HG03097 (cell line): ENCODE results near the gene COPS2.
"Not testable (repeated sequence)": the region's sequence is repeated elsewhere in the genome, so short reads cannot be mapped to it uniquely, and the experiment has no call there.

Experiments
- ATAC-seq: cut with Tn5 transposase; IDR thresholded peaks from one replicate; pipeline ENCODE4 v1.9.1; 2021; ENCODE audit not compliant: unreplicated experiment, low FRiP score

Gene COPS2

DNA sequence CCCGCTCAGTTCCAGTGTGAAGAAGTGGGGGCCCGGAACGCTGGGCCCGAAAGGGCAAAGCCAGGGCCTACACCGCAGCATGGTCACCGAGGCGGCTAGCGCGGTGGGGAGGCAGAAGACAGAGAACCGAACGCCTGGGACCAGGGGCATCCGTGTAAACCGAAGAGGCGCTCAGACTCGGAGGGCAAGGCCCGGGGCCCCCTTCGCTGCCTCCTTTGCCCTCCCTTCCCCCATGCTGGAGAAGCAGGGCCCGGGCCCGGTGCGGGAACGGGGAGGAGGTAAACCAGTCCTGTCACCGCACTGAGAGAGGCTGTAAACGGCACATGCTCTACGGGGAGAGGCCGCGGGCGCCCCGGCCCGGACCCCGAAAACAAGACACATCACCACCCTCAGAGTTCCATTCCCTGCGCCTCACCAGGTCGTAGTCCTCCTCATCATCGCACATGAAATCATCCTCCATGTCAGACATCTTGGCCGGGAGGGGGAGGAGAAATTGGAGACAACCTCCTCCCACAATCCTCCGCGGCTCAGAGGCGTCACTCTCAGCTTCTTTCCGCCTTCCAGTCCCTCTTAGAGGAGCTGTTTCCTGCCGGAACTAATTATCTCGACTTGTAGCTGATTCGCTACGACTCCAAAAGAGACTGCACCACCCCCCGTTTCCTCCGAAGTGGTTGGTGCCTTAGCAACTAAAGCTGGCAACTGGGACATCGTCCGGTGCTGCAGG lies at the start of gene COPS2:
Gene COPS2 (minus strand): TSS at position 490 of the 724 bp plus-strand sequence. CDS start 21 bp downstream, at position 469.
- ATAC-seq: peak; percentile 87

DNA sequence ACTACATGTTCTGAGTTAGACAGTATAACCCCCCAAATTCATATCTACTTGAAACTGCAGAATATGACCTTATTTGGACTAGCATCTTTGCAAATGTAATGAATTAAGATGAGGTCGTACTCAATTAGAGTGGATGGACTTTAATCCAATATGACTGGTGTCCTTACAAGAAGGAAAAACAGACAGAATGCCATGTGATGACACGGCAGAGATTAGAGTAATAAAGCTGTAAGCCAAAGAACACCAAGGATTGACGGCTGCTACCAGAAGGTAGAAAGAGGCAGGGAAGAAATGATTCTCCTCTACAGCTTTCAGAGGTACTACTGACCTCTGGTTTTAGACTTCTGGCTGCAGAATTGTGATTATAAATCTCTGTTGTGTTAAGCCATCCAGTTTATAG lies 44.9 kb upstream of the COPS2 start:
- no peak for ATAC-seq

DNA sequence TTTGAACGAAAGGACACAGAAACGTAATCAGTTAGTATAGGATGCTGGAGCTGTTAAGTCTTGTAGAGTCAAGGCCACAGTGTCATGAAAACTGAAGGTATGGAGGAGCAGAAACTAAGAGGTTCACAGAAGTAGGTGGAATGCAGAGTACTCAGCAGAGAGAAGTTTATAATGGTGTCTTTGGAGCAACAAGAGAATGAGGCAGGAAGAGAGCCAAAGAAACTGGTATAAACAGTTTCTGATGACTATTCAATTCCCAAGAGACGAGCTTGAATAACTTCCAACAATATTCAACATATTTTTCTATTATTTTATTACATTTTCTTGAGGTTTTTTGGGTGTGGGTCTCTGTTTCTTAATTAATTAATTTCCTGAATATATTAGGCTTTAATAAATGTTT lies 44.3 kb upstream of the COPS2 start:
- no peak for ATAC-seq

DNA sequence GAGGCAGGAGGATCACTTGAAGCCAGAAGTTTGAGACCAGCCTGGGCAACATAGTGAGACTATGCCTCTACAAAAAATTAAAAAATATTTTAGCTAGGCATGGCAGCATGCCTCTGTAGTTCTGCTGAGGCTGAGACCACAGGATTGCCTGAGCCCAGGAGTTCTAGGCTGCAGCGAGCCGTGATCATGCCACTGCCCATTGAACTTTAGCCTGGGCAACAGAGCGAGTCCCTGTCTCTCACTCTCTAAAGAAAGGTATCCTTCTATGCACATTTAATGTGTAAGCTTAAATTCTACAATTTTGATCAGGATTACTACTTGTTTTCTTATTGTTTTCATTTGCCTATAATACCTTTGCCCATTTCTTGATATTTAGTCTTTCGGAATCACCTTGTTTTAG lies 41.5 kb upstream of the COPS2 start:
- ATAC-seq: no peak

DNA sequence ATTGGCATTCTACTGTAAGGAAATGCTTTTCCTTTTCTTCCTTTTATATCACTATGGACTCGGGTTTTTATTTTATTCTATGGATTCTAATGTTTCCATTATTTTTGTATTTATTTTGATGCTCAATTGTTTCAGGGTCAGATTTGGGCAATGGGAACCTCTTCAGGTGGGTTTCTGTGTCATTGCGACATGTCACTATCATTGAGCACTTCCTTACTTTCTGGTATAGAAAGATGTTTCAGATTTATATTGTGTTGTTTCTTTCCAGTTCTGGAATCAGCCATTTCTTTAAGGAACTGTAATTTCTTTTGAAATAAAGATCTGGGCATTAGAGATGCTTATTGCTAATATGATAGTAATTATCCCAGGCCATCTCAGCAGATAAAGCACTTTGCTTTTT lies 36.5 kb upstream of the COPS2 start:
- ATAC-seq: no peak

DNA sequence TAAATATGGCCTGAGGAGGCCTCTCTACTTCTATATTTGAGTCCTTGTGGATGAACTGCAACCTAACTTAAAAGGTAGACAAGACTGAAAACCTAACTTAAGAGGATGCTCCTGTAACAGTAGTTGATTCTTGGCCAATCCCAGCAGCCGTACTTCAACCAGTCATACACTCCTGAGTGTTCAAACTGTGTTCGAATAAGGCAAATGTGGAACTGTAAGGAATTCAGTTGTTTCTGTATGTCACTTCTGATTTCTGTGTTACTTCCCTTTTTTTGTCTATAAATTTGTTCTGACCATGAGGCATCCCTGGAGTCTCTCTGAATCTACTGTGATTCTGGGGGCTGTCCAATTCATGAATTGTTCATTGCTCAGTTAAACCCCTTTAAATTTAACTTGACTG lies 35.2 kb upstream of the COPS2 start:
- no peak for ATAC-seq

DNA sequence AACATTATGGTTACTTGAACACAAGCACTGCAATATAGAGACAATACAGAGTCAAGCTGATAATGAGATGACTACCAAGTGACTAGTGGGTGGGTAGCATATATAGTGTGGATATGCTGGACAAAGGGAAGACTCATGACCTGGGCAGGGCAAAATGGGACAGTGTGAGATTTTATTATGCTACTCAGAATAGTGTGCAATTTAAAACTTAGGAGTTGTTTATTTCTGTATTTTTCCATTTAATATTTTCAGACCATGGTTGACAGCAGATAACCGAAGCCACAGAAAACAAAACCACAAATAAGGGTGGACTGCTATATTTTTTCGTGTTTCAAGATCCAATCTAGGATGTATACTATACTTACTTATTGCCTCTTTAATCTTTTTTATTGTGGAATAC lies 34.2 kb upstream of the COPS2 start:
- no peak for ATAC-seq

DNA sequence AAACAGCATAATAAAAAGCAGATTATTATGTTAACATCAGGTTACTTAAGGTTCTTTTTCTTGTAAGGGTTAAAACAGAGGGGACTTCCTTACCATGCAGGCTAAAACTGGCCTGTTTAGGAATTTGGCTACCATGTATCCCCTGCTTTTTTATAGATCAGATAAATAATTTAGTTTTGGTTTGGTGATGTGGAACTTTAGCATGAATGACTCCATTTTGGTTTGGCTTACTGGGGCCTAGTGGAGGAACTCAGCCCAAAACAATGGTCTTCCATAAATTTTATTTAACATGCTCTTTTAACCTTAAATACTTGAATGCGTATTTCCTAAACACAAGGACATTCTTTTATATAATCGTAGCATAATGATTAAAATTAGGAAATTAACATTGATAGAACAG lies 33.5 kb upstream of the COPS2 start:
- ATAC-seq: no peak

DNA sequence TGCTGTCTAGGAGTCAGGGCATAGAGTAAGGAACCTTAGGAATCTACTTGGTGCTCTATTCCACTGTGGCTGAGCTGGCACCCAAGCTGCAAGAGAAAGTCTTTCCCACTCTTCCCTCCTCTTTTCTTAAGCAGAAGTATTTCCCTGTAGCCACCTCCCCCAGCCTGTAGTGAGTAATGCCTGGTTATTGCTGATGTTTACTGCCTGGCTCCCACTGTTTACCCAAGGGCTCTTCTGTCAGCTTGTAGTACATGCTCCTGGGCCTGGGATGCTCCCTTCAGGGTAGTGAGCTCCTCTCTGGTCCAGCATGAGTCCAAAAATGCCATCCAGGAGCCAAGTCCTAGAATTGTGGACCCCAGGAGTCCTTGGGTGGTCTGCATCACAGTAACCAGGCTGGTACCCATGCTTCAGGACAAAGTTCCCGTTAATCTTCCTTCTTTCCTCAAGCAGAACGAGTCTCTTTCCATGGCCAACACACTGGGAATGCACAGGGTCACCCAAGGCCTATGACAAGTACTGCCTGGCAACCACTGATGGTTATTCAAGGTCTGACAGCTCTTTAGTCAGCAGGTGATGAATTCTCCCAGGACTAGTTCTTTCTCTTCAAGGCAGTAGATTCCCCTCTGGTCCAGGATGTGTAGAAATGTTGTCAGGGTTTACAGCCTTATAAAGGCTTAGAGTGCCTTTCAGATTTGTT lies 32.3 kb upstream of the COPS2 start:
- no peak for ATAC-seq

DNA sequence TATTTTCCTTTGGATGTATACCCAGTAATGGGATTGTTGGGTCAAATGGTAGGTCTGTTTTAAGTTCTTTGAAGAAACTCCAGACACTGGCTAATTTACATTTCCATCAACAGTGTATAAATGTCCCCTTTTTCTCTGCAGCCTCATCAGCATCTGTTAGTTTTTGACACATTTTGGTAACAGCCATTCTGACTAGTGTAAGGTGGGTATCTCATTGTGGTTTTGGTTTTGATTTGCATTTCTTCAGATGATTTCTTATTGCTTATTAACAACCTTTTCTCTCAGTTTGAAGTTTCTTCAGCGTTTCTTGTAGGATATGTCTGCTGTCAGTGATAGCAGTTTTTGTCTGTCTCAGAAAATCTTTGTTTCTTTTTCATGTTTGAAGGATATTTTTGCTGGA lies 30.1 kb upstream of the COPS2 start:
- ATAC-seq: peak; percentile 67

DNA sequence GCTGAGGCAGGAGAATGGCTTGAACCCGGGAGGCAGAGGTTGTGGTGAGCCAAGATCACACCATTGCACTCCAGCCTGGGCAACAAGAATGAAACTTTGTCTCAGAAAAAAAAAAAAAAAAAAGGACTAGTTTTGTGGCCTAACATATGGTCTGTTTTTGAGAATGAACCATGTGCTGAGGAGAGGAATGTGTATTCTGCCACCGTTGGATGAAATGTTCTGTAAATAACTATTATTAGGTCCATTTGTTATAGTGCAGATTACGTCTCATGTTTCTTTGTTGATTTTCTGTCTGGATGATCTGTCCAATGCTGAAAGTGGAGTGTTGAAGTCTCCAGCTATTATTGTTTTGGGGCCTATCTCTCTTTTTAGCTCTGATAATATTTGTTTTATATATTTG lies 28.3 kb upstream of the COPS2 start:
- ATAC-seq: not testable (repeated sequence)

DNA sequence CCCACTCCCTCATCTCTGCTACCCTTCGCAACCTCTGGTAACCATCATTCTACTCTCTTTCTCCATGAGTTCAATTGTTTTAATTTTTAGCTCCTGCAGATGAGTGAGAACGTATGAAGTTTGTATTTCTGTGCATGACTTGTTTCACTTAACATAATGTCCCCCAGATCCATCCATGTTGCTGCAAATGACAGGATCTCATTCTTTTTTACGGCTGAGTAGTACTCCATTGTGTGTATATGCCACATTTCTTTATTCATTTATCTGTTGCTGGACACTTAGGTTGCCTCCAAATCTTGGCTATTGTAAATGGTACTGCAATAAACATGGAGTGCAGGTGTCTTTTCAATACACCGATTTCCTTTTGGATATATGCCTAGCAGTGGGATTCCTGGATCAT lies 26.7 kb upstream of the COPS2 start:
- no peak for ATAC-seq

DNA sequence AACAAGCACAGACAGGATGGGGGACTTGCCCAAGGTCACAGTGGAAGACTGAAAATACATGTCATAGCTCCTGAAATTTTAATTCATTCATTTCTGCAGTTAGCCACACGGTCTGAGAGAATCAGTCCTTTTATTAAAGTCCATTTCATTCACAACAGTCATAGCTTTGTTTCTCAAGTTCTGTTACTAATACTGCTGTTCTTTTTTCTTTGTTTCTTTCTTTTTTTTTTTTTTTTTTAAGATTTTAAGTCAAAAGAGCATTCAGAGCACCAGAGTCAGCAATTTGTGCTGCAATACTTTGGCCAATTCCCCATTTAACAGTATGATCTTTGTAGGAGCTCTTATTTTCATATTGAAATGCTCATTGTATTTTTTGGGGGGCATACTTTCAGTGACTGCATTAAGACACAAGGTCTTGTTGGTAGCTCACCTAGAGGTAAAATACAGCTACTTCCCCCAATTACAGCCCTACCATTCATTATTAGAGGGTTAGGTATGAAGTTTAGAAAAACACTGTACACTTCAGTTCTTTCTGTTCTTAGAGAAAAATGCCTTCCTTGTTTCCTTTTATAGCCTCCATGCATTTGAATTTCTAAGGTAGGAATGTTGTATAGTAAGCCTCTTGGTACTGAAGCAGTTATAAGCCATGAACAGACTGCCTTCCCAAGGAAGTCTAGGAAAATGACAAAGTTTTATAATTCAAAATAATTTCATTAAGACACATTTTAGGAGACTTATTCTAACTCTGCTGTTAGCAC lies 24.2 kb upstream of the COPS2 start:
- no peak for ATAC-seq

DNA sequence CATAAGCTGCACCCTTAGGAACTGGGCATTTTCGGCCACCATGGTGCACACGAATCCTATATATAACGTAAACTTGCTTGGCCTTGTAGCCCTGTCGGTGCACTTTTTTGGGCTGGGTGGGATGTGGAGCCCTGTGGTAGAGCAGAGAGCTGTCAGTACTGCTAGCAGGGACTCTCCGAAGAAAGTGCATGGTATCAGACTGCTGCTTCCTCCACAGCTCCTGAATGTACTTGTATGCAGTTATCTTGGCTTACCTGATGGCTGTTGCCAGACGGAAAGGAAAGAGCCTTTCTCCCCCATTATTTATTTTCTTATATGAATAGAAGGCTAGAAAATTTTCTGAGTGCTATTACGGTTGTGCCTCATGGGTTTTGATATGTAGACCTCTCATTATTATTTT lies 23.1 kb upstream of the COPS2 start:
- no peak for ATAC-seq

DNA sequence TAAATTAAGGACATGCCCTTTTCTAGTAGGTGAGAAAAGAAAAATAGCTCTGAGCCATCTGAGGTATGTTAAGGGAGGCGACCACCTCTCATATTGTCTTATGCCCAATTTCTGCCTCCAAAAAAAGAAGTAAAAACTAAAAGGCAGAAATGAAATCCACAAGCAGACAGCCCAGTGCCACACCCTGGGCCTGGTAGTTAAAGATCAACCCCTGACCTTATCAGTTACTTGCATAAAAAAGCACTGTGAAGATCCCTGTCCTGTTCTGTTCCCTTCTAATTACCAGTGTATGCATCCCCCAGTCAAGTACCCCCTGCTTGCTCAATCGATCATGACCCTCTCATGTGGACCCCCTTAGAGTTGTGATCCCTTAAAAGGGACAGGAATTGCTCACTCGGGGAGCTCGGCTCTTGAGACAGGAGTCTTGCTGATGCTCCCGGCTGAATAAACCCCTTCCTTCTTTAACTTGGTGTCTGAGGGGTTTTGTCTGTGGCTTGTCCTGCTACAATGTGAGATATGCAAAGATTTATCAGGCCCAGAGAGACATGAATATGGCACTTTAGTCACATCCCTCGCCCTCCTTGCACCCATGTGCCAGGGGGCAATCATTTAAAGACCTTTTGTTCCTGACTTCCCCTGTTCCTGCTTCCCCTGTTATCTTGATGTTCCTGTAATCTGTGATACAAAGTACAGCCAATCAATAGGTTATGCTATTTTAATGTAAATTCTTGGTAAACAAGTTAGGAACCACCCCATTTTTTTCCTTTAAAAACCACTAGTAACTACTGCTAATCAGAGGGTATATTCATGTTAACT lies 20.4 kb upstream of the COPS2 start:
- ATAC-seq: not testable (repeated sequence)

DNA sequence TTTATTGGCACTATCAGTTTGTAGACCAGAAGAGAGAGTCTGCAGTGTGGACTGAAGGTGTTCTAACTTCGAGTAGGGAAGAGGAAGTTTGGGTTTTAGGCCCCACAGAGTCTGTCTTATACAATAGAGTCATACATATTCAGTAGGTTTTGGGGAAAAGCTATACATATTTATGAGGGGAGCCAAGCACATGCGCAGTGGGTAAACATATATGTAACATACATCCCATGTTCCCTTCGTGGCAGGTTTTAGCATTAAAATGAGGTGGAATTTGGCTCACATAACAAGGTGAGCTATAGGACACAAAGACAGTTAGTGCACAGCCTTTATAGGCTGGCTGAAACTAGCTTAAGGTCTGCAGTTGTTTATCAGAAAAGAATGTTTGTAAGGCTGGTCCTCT lies 19.5 kb upstream of the COPS2 start:
- no peak for ATAC-seq

DNA sequence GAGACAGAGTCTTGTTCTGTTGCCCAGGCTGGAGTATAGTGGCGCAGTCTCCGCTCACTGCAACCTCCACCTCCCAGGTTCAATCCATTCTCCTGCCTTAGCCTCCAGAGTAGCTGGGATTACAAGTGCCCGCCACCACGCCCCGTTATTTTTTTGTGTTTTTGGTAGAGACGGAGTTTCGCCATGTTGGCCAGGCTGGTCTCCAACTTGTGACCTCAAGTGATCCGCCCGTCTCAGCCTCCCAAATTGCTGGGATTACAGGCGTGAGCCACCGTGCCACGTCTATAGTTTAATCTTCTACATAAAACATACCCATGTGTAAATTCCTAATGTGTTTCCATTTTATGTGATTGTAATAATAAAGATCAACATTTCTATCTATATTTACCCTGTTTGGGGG lies 16.4 kb upstream of the COPS2 start:
- no peak for ATAC-seq

DNA sequence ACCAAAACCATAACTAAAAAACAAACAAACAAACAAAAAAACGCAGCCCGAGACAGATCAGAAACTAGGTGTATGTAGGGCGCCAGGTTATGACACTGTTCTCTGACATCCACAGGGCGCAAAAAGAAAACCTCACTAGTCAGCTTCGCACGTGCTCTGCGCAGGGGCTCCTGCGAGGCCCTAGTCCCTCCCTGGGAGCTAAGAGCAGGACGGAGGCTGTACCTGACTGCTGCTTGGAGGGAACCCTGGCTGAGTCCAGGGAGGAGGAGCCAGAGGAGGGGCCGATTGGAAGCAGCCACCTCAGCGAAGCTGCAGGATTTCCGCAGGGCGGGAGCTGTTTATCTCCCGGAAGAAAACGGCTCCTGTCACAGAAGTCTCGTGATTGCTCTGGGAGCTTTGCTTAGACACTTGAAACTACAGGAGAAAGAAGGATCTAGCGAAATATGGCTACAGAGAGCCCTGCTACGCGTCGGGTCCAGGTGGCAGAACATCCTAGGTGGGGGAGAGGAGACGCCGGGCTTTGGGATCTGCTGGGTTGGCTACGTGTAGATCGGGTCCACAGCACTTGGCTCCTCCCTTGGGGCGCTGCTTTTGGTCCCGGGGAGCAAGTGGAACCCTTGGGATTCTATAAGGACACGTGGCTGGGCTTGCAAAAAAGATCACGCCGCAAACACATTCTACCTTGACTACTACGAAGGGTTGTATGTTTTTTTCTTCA lies 14.6 kb upstream of the COPS2 start, which contains the start of gene GALK2:
Gene GALK2 (plus strand): TSS at position 368 of the 718 bp plus-strand sequence. CDS start 76 bp downstream, at position 444.
- peak; percentile 98 for ATAC-seq

DNA sequence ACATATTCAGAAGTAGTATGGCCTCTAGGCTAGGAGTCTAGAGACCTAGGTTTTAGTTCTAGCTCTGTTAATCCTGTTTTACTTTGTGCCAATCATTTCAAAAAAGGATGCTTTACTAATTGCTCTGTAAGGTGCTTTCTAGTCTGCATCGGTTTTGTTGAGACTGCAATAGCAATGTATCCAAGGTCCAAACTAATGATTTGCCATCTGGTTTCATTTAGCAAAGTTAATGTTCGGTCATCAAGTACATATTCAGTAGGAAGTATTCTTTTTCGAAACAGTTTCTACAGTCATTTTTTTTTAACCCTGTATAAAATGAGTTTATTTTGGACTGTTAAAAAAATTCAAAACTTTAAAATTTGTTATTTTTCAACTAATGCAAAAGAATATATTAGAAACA lies 12.6 kb upstream of the COPS2 start:
- no peak for ATAC-seq

DNA sequence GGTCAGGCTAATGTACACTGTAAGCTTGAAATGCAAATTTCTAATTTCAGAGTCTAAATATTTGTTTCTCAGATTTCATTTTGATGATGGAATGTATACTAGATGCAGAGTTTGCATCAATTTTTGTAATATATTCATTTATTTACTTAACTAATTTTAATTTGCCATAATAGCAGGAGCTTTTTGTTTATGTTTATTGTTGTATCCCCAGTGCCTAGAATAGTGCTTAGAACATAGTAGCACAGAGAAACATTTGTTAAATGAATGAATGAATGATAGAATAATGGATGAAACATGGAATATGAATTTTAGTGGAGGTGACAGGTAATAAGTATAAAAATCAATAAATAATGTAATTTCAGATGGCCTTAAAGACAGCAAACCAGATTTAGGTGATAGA lies 9.5 kb upstream of the COPS2 start:
- no peak for ATAC-seq
